T-helper 9 cell (primary cell): ENCODE data around the gene G3BP2.
"Not testable (repeated sequence)": the region's sequence is repeated elsewhere in the genome, so short reads cannot be mapped to it uniquely, and the experiment has no call there.

Experiments
- DNase-seq: peaks from one replicate; pipeline ENCODE4 v3.0.0-alpha.2; 2020
- total RNA-seq, 2 donors: gene quantifications; one replicate each; lab custom pipeline; 2026; lab: John Stamatoyannopoulos, UW

Gene G3BP2
- 290 to 465 reads per million in 2 donors for total RNA-seq

GRCh38 chr4:75673027-75673958 lies at the start of gene G3BP2:
Gene G3BP2 (minus strand): TSS chr4:75673411. CDS start chr4:75662025, 11,386 bp downstream.
- peak; percentile 94 for DNase-seq

- DNase-seq, result no peak
Observed at GRCh38 chr4:75722417-75722816, 49.2 kb upstream of the G3BP2 start.

- DNase-seq, result no peak
Observed at GRCh38 chr4:75718529-75718928, 45.3 kb upstream of the G3BP2 start.

- no peak for DNase-seq
Observed at GRCh38 chr4:75717408-75717807, 44.2 kb upstream of the G3BP2 start.

GRCh38 chr4:75716054-75716453 lies 42.8 kb upstream of the G3BP2 start:
- not testable (repeated sequence) for DNase-seq

GRCh38 chr4:75715105-75715799 lies 42.0 kb upstream of the G3BP2 start:
- no peak for DNase-seq

GRCh38 chr4:75714704-75715103 lies 41.5 kb upstream of the G3BP2 start:
- DNase-seq, result no peak

GRCh38 chr4:75714011-75714410 lies 40.8 kb upstream of the G3BP2 start:
- DNase-seq, result no peak

GRCh38 chr4:75710246-75710645 lies 37.0 kb upstream of the G3BP2 start:
- no peak for DNase-seq

GRCh38 chr4:75708218-75708691 lies 35.0 kb upstream of the G3BP2 start:
- DNase-seq, result no peak

GRCh38 chr4:75705198-75705977 lies 32.2 kb upstream of the G3BP2 start:
- DNase-seq, result no peak

GRCh38 chr4:75702919-75703411 lies 29.8 kb upstream of the G3BP2 start:
- no peak for DNase-seq

- no peak for DNase-seq
Observed at GRCh38 chr4:75699299-75699698, 26.1 kb upstream of the G3BP2 start.

GRCh38 chr4:75698963-75699228 lies 25.7 kb upstream of the G3BP2 start:
- DNase-seq, result no peak

- DNase-seq, result no peak
Observed at GRCh38 chr4:75698162-75698962, 25.2 kb upstream of the G3BP2 start.

GRCh38 chr4:75696581-75696980 lies 23.4 kb upstream of the G3BP2 start:
- no peak for DNase-seq

GRCh38 chr4:75696071-75696470 lies 22.9 kb upstream of the G3BP2 start:
- peak; percentile 8 for DNase-seq

GRCh38 chr4:75692066-75692465 lies 18.9 kb upstream of the G3BP2 start:
- not testable (repeated sequence) for DNase-seq

- DNase-seq, result not testable (repeated sequence)
Observed at GRCh38 chr4:75687125-75687524, 13.9 kb upstream of the G3BP2 start.

GRCh38 chr4:75686346-75686745 lies 13.1 kb upstream of the G3BP2 start:
- peak; percentile 9 for DNase-seq

- DNase-seq, result no peak
Observed at GRCh38 chr4:75685546-75686189, 12.5 kb upstream of the G3BP2 start.
